ENCODE data around the gene PSMC4. TPM values are rescaled to one million over a fixed set of nuclear protein-coding genes. Genes with fewer than 3 reads are reported as not detected.

The PSMC4 gene
- total and polyA plus RNA-seq, 2 experiments from 2014 or later: 101 to 126 TPM

DNA sequence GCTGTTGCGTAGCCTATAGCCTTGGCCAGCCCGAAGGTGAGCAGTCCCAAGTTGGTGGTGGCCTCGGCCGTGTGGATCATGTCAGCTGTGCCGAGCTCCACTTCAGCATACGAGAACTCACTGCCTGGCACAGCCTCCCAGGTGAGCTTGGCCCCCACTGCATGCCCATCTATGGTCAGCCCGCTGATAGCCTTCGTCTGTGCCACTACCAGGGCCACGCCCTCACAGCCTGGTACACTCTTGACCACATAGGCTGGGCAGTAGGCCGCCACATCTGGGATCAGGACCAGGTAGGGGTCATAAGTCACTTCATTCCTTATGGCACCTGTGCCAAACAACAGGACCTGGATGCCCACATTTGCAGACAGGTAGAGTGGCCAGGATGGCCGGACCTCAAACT is 43.9 kb upstream of the PSMC4 start:
- TF ChIP-seq, protein P1, sequence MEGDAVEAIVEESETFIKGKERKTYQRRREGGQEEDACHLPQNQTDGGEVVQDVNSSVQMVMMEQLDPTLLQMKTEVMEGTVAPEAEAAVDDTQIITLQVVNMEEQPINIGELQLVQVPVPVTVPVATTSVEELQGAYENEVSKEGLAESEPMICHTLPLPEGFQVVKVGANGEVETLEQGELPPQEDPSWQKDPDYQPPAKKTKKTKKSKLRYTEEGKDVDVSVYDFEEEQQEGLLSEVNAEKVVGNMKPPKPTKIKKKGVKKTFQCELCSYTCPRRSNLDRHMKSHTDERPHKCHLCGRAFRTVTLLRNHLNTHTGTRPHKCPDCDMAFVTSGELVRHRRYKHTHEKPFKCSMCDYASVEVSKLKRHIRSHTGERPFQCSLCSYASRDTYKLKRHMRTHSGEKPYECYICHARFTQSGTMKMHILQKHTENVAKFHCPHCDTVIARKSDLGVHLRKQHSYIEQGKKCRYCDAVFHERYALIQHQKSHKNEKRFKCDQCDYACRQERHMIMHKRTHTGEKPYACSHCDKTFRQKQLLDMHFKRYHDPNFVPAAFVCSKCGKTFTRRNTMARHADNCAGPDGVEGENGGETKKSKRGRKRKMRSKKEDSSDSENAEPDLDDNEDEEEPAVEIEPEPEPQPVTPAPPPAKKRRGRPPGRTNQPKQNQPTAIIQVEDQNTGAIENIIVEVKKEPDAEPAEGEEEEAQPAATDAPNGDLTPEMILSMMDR (IDR thresholded peaks at IDR 0.05; ENCODE audit: low read depth, low read length): no peak
- Histone ChIP-seq H3K27me3 (no peaks in the 10 kb centered on the region), H3K4me3 (no peak overlapping the region), H3K4me1 (ENCODE audit: low read depth) (no peaks in the 10 kb centered on the region), H3K27ac (no peak overlapping the region), H3K36me3 (no peaks in the 10 kb centered on the region), H3K9me3 (ENCODE audit: low read depth) (no peaks in the 10 kb centered on the region)
- DNase-seq (ENCODE audit: low read depth in 1 of 2, low spot score in 1 of 2): no peak

DNA sequence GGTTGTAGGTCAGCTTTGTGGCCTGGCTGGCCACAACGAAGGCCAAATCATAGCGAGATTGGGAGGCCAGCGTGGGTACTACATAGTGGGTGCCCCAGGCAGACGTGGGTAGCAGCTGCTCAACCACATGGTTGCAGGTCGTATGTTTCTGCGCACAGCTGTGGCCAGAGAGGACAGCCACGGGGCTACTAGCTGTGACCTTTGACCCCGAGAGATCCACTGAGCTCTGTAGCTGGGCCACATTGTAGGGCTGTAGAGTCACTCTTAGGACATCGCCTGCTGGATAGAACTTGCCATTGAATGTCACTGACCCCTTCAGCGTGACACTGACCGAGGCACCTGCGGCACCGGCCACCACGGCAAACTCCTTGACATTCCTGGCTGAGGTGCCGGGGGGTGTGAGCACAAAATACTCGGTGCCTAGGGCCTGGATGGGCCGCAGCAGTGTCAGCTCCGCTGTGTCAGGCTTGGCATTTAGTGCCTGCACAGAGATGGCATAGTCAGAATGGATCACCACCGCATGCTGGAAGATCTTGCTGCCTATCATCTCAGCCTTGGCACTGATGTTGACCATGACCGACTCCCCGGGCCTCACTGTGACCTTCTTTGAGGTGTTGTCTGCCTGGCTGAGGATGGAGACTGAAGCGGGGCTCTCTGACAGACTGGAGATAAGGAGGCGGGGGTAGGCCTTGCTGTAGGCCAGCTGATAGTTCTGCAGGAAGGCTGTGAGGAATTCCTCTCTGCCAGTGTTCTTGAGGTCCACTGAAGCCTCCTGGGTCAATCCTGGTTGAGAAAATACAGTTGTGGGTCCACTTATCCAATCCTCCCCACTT is 43.2 kb upstream of the PSMC4 start:
- no peaks in the 10 kb centered on the region for H3K36me3 ChIP-seq
- TF ChIP-seq, protein P1 (IDR thresholded peaks at IDR 0.05; ENCODE audit: low read depth, low read length): no peak
- DNase-seq (ENCODE audit: low read depth in 1 of 2, low spot score in 1 of 2): no peak
- no peaks in the 10 kb centered on the region for H3K4me1 ChIP-seq (ENCODE audit: low read depth)
- no peaks in the 10 kb centered on the region for H3K27me3 ChIP-seq
- H3K4me3 ChIP-seq: no peak overlapping the region
- no peaks in the 10 kb centered on the region for H3K9me3 ChIP-seq (ENCODE audit: low read depth)
- no peak overlapping the region for H3K27ac ChIP-seq

DNA sequence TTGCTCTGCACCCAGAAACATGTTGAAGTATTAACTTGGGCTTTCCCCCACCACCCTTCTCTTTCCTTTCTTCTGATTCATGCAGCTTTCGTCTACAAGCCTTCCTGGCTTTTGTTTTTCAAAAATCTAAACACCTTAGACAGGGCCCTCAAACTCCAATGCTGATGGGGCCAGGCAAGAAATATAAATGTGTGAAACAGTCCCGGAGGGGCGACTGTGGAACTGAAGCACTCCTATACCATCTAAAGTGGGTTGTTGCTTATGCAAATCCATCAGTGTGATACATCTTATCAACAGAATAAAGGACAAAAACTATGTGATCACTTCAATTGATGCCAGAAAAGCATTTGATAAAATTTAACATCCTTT is 42.6 kb upstream of the PSMC4 start:
- Histone ChIP-seq H3K4me3 (no peak overlapping the region), H3K27me3 (no peaks in the 10 kb centered on the region), H3K9me3 (ENCODE audit: low read depth) (no peaks in the 10 kb centered on the region), H3K4me1 (ENCODE audit: low read depth) (no peaks in the 10 kb centered on the region), H3K36me3 (no peaks in the 10 kb centered on the region), H3K27ac (no peak overlapping the region)
- TF ChIP-seq, protein P1 (IDR thresholded peaks at IDR 0.05; ENCODE audit: low read depth, low read length): no peak
- no peak for DNase-seq (ENCODE audit: low read depth in 1 of 2, low spot score in 1 of 2)

DNA sequence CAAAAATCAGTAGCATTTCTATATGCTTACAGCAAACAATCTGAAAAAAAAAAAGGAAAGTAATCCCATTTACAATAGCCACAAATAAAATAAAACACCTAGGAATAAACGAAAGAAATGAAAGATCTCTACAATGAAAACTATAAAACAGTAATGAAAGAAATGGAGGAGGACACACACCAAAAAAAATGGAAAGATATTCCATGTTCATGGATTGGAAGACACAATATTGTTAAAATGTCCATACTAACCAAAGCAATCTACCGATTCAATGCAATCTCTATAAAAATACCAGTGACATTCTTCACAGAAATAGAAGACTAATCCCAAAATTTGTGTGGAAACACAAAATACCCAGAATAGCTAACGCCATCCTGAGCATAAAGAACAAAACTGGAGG is 41.2 kb upstream of the PSMC4 start:
- TF ChIP-seq, protein P1 (IDR thresholded peaks at IDR 0.05; ENCODE audit: low read depth, low read length): no peak
- no peaks in the 10 kb centered on the region for H3K9me3 ChIP-seq (ENCODE audit: low read depth)
- H3K27me3 ChIP-seq: peaks cover 3% of the 10 kb centered on the region

DNA sequence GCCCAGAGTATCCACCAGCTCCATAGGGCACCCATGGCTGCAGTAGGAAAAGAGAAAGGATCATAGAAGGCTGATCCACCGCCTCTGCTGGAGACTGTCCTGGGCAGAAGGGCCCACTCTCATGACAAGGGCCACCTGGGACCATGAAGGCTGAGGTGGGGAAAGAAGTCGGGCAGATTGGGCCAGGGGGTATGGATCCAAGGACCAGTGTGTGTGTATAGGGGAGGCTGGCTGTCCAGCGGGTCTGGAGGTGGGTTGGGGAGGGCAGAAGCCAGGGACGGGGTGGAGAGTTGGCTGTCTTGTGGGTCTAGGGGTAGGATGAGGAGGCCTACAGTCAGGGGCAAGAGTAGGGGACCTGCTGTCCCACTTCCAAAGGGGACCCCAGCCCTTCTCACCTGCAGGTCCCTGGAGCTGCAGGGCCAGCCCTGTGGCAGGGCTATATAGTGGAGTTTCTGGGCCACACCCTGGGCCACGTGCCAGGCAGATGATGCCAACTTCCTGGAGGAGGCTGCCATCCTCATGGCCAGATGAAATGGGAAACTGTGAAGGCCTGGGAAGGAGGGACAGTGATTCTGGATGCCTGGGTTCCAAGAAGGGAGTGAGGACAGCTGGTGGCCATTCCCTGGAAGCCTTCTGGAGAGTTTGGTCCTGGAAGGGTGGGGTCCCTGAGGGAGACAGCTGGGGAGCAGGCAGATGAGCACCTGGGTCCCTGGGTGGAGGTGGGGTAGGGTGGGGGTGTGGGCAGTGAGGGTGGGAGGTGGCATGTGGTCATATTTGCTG is 36.2 kb upstream of the PSMC4 start, which contains the start of gene FCGBP:
FCGBP (minus strand) TSS at position 51 of the 780 bp plus-strand sequence.
- Histone ChIP-seq H3K4me3 (no peak within 1 kb of the TSS), H3K4me1 (ENCODE audit: low read depth) (no peaks in the 10 kb centered on the region), H3K27ac (no peak within 1 kb of the TSS), H3K36me3 (no peaks in the 10 kb centered on the region), H3K27me3 (peaks cover 5% of the 10 kb centered on the region), H3K9me3 (ENCODE audit: low read depth) (no peaks in the 10 kb centered on the region)
- TF ChIP-seq, protein P1 (IDR thresholded peaks at IDR 0.05; ENCODE audit: low read depth, low read length): no peak
- DNase-seq (ENCODE audit: low read depth in 1 of 2, low spot score in 1 of 2): no peak

More for the DNA sequence above, 41.2 kb upstream of the PSMC4 start:
- Histone ChIP-seq H3K36me3 (no peaks in the 10 kb centered on the region), H3K27ac (no peak overlapping the region), H3K4me3 (no peak overlapping the region), H3K4me1 (ENCODE audit: low read depth) (no peaks in the 10 kb centered on the region)
- DNase-seq (ENCODE audit: low read depth in 1 of 2, low spot score in 1 of 2): no peak

All from cardiac muscle cell (in vitro differentiated cells and primary cell).